OCI-M1 (cell line): ENCODE data around the gene TMEM134.
"Not testable (repeated sequence)": the region's sequence is repeated elsewhere in the genome, so short reads cannot be mapped to it uniquely, and the experiment has no call there.

Experiments used
- DNase-seq: peaks from one replicate; lab custom pipeline; 2025; lab: John Stamatoyannopoulos, UW

TMEM134 gene

DNA sequence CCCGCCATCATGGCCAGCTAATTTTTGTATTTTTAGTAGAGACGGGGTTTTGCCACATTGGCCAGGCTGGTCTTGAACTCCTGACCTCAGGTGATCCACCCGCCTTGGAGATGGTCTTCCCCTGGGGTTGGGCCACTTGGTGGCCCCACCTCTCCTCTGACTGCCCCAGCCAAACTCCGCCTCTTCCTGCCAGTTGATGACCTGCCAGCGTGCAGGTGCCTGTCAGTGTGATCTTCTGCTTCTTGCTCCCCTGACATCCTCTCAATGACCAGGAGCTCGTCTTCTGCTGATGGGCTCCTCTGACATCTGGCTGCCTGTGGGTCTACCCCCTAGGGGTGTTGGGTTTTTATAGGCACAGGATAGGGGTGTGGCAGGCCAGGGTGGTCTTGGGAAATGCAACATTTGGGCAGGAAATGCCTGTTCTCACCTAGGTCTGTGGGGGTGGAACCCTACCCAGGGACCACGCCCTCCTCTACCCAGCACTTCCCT lies 16.9 kb upstream of the TMEM134 start:
- DNase-seq, result not testable (repeated sequence)

DNA sequence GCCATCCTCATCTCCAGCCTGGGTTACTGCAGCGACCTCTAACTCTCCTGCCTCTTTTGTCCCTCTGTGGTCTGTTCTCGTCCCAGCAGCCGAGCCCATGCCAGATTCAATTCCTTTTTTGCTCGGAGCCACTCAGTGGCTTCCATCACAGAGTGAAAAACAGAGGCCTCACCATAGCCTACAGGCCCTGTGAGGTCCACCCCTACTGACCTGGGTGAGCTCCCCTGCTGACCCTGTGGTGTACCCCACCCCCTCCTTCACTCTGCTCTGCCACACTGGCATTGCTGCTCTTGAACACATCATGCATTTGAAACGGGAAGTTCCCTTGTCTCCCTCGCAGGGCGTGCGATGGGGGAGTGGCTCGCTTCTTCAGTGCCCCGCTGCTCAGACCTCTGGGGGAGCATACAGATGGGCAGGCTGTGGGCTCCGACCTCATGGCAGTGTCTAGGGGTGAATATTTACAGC lies 15.8 kb upstream of the TMEM134 start:
- DNase-seq, result peak; percentile 73

DNA sequence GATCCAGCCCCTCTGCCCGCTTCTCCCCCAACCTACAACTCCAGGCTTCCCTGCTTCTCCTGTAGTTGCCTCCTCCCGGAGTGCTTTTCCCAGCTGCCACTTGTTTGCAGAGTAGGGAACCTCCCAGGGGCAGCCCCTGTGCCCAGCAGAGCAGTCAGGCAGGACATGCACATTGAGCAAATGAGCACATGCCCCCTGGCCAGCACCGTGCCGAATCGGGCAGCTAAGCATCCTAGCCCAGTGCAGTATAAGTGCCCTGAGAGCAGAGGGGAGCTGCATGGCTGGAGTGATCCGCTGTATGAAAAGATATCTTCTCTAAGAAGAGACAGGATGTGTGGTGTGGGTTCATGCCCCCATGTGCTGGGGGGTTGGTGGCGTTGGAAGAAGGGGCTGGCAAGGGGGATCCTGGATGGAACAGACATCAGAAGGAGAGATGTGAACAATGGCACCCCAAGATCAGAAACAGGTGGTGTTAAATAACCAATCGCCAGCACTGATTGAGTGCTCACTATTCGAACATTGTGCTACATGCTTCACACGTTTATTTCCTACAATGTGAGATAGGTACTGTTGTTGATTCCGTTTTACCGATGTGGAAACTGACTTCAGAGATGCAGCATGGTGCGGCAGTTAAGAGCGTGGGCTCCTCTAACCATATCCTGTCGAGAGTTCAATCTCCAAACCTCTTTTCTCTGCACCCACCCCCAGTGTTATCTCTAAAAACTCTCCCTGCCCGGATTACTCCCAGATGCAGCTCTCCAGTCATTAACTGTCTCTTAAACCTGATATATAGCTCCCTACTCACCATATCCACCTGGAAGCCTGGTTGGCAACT lies 15.0 kb upstream of the TMEM134 start:
- DNase-seq, result peak; percentile 25

DNA sequence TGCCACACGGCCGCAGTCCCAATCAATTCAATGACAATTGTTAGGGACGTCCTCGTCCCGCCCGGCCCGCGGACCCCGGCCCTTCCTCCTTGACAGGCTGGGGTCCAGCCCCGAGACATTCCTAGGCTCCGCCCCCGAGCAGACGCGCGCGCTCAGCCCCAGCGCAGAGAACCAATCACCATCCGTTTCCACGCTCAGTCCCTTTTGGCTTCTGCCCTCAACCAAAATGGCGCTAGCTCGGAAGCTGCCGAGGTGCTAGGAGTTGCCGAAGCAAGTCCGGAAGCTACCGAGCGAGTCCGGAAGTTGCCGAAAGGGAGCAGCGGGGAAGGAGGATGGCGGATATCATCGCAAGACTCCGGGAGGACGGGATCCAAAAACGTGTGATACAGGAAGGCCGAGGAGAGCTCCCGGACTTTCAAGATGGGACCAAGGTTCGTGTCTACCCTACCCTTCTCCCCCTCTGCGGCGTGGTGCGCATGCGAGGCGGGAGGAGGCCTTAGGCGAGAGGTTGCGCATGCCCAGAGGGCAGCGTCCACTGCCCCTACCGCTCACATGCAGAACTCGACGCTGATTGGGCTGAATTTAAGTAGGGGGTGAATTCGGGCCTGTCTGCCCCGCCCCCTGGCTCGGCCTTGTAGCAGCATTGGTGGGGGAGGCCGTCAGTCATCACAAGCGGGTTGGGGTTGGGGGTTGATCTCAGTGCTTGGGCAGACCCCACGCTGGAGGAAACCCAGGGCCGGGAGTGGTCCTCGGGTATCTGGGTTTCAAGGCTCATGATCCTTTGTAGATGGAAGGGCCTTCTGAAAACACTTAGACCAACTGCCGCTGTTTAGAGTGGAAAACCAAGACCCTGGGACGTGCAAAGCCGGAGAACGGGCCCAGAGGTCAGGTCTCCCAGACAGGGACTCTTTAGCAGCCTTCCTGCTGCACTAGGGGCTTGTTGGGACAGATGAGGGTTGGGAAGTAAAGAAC lies 14.1 kb upstream of the TMEM134 start, which contains the start of gene AIP:
Gene AIP (plus strand): TSS at position 200 of the 972 bp plus-strand sequence. CDS start 133 bp downstream, at position 333.
- peak; percentile 99 for DNase-seq

DNA sequence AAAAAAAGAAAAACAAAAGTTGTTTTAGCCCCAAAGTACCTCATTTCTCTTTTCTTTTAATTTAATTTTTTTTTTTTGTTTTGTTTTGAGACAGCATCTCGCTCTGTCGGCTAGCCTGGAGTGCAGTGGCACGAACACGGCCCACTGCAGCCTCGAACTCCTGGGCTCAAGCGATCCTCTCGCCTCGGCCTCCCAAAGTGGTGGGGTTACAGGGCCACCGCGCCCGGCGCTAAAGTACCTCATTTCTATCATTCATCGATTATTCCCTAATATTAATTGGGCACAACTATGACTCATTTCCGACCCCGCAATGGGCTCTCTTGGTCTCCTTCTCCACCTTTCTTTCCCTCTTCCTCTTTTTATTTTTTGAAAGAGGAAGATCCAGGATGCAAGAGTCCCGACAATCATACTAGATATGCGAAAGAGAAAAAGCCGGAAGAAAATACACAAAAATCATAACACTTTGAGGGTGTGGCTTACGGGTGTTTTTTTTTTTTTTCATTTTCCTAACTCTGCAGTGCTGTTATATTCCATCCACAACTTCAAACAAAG lies 13.3 kb upstream of the TMEM134 start:
- no peak for DNase-seq

DNA sequence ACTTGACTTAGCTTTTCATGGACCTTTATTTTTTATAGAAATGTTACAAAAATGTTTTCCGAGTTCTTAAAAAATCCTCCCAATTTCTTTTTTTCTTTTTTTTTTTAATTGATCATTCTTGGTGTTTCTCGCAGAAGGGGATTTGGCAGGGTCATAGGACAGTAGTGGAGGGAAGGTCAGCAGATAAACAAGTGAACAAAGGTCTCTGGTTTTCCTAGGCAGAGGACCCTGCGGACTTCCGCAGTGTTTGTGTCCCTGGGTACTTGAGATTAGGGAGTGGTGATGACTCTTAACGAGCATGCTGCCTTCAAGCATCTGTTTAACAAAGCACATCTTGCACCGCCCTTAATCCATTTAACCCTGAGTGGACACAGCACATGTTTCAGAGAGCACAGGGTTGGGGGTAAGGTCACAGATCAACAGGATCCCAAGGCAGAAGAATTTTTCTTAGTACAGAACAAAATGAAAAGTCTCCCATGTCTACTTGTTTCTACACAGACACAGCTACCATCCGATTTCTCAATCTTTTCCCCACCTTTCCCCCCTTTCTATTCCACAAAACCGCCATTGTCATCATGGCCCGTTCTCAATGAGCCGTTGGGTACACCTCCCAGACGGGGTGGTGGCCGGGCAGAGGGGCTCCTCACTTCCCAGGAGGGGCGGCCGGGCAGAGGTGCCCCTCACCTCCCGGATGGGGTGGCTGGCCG lies 8.4 kb upstream of the TMEM134 start:
- not testable (repeated sequence) for DNase-seq

DNA sequence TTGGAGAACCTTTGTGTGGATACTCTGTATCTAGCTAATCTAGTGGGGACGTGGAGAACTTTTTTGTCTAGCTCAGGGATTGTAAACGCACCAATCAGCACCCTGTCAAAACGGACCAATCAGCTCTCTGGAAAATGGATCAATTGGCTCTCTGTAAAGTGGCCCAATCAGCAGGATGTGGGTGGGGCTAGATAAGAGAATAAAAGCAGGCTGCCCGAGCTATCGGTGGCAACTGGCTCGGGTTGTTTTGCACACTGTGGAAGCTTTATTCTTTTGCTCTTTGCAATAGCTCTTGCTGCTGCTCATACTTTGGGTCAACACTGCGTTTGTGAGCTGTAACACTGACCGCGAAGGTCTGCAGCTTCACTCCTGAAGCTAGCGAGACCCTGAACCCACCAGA lies 7.6 kb upstream of the TMEM134 start:
- DNase-seq, result peak; percentile 3

DNA sequence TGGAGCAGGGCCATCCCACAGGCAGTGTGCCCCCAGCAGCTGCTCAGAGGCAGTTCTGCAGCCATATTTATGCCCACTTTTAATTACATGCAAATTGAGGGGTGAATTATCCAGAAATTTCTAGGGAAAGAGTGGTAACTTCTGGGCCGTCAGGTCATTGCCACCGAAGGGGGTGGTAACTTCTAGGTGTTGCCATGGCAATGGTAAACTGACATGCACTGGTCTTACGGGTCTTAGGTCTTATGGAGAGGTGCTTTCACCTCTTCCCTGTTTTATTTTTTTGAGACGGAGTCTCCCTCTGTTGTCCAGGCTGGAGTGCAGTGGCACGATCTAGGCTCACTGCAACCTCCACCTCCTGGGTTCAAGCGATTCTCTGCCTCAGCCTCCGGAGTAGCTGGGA lies 3.8 kb upstream of the TMEM134 start:
- DNase-seq, result no peak

DNA sequence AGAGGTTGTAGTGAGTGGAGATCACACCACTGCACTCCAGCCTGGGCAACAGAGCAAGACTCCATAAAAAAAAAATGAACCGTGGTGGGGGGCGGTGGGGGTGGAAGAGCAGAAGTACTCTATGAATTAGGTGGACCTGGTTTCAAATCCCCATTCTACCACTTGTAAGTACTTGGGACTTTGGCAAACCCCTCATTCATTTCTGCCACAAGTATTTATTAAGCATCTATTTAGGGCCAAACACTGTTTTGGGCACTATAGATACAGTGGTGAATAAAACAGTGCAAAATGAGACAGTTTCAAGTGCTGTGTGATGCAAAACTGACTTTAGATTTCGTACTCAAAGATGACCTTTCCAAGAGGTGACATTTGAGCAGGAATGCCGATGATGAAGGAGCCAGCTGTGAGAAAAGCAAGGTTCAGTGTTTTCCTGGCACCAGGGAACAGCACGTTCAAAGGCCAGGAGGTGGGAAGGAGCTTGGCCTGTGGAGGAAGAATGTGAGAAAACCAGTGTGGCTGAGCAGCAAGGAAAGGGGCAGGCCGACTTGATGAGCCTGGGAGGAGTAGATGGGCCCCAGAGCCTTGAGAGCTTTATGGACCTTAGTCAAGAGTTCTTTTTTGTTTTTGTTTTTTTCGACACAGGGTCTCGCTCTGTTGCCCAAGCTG lies 1.4 kb upstream of the TMEM134 start:
- no peak for DNase-seq

DNA sequence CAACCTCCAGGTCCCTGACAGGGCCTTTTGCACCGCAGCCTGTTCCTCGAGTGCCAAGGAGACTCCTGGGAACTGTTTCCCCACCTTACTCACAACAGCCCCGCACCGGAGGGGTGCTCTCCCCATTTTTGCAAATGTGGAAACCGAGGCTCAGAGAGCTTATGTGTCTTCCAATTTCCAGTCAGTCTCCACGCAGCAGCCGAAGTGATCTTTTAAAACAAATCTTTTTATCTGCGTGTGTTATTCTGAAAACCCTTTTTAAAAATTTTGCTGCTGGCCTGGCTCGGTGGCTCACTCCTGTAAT lies 409 bp upstream of the TMEM134 start:
- no peak for DNase-seq

DNA sequence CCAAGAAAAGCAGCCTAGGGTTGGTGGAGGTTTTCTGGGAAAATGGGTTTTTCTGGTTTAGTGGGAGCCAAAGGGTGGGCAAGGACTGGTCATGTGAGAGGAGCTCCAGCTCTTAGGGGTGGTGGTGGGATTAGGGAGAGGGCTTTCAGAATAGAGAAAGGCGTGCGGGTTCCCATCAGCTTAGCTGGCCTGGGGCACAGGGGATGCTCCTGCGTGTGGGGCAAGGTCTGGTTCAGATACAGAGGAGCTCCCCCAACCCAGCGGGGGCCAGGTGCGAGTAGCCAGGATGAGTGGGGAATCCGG lies 644 bp downstream of the TMEM134 start:
- DNase-seq, result no peak

DNA sequence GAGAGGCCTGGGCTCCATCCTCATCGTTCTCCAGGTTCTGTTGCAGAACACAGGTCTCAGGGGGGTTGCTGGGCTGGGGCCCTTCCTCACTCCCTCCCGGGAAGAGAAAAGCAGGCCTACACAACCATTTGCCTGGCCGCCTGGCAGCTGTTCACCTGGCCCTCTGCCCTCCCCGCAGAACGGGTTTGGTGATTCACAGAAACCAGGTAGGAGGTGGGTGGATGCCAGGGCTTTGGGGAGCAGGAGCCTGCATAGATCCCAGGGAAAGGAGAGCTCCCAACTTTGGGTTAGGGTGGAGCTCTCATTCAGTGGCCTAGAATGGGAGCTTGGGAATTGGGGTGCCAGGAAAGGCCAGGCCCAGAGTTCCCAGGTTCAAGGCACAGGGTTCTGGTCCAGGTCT lies 995 bp downstream of the TMEM134 start:
- DNase-seq, result no peak

DNA sequence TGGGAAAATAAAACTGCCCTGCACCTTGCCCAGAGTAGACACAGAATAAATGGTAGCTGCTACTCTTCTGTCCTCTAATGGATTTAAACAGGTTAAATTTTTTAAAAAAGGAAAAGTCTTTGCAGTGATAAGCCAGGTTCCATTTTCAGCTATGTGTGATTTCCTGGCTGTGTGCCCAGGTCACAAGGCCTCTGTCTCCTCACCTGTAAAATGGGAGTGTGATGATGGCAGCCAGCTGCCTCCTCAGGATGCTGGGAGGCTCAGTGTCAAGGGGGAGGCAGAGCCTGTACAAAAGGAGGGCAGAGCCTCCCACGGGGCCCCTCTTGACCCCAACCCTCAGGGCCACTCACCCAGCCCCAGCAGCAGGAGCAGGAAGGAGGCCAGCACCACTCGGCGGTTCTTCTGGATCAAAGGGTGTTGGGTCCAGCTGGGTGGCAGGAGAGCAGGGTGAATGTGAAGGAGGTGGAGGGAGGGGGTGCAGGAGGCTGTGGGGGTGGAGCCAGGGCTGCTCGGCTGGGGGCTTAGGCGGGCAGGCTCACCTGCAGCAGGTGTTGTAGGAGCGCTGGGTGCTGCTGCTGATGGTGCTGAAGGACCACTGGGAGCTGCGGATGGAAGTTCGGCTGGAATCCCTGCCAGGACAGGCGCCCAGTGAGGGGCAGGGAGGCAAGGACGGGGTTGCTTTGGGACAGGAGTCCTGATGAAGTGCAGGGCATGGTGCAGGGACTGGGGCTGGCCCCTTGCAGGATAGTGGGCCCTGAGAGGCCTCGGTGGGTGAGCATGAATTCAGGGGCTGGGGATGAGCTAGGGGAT lies 1.9 kb downstream of the TMEM134 start:
- DNase-seq, result no peak

DNA sequence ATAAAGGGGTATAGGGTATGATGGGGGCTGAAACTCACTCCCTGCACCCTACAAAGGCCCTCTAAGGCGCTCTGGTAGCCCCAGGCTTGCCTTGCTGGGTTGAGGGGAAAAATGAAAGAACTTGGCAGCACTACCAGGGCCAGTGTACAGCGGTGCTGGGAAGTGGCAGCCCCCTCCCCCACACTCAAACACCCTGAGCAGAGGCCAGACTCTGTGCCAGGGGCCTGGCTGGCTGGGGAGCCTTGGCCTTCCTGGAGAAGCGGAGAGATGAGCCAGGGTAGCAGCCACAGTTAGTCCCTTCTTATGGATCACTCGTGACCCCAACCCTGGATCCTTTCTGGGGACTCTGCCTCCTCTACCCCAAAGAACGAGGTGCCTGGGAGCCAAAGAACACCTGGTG lies 2.7 kb downstream of the TMEM134 start:
- no peak for DNase-seq

DNA sequence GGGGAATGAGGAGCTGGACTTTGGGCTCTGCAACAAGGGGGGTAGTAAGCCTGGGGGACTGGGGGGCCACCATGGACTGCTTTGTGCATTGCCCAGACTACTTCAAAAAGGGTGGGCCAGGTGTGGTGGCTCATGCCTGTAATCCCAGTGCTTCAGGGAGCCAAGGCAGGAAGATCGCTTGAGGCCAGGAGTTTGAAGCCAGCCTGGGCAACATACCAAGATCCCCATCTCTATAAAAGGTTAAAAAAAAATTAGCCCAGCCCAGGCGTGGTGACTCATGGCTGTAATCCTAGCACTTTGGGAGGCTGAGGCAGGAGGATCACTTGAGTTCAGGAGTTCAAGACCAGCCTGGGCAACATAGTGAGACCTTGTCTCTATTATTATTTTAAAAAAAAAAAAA lies 3.5 kb downstream of the TMEM134 start:
- peak; percentile 24 for DNase-seq

DNA sequence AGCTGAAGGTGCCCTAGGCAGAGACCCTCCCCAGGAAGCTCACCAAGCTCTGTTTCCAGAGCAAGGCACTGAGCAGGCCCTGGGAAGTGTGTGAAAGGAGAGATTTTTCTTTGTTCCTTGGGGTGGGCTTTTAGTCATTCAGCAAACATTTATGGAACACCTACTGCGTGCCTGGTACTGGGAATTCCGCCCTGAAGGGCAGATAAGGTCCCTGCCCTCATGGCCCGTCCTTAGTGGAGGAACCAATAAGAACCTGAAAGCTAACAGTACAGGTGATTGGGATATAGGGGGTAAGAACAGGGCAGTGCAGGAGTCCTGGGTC lies 3.9 kb downstream of the TMEM134 start:
- peak; percentile 40 for DNase-seq

DNA sequence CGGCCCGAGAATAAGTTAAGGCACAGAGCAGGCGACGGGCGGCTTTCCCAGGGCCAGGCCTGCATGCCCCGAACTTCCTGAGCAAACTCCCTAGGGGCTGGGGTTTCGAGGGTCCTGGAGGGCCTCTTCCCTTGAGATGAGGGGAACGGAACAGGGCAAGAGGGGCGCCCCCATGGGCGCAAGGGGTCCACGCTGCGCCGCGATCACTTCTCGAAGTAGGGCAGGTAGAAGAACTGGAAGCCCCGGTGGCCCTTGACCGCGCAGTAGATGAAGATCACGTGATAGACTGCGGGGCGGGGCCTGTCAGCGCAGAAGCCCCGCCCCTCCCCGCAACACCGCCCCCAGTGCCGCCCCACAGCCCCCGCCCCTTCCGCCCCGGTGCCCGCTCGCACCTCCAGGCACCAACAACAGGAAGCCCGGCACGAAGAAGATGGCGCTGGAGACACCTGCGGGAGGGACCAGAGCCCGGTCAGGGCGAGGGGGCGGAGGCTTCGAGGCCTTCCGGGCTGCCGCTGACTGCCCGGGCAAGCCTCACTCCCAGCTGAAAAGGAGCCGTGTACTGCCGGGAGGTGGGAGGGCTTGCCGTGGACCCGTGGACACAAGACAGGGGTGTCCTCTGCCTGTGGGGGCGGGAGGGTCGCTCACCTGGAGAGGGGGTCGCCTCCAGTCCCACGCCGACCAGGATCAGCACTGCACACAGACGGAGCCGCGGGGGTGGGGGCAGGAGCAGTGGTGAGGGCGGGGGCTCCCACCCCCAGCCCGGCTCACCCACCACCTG lies 4.5 kb downstream of the TMEM134 start:
- peak; percentile 90 for DNase-seq

DNA sequence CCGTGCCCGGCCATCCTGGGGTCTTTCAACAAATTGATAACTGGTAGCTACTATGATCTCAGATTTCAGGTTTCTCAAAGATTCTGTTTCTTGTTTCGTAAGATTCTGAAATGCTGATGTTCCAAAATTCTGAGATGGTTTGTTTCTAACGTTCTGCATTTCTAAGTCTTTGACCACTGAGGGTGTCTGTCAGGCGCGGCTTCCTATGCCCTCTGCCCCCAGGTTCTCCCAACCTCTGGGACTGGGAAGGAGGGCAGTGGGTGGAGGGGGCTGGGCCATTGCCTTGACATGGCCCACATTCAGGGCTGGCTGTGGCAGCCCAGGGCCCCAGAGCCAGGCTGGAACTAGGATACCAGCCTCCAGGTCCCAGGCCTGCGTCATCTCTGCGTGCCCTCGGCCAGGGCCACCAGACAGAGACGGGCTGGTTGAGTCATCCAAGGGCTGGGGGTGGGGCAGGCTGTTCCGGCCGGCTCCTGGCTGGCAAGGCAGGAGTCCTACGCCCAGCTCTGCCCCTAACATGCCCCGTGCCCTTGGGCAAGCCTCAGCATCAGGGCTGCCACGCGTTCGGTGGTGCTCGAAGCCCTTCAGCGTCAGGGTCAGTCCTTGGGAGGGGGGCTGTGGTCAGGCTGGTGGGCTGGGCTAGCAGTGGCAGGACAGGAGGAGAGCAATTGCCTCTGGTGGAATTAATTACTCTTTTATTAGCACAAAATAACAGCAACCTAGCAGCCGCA lies 5.2 kb downstream of the TMEM134 start:
- DNase-seq, result peak; percentile 7

DNA sequence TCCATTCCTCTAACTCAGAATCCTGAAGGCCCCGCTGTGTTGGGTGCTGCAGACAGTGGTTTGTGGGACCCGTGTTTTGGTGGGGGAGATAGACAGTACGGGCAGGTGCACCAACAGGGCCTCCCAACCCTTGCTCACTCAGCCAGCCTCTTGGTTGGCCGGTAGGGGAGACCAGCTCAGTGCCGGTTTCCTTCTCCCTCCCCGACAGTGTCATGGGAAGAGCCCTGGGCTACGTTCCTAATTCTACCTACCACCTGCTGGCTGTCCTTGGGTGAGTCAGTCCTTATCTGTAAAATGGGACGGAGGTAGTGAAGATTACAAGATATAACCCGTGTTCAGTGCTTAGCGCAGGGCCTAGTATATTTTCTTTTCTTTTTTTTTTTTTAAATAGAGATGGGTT lies 5.9 kb downstream of the TMEM134 start:
- no peak for DNase-seq
